Measurements from ENCODE around the gene ARPP21.
"Not testable (repeated sequence)": the region's sequence is repeated elsewhere in the genome, so short reads cannot be mapped to it uniquely, and the experiment has no call there.

DNA sequence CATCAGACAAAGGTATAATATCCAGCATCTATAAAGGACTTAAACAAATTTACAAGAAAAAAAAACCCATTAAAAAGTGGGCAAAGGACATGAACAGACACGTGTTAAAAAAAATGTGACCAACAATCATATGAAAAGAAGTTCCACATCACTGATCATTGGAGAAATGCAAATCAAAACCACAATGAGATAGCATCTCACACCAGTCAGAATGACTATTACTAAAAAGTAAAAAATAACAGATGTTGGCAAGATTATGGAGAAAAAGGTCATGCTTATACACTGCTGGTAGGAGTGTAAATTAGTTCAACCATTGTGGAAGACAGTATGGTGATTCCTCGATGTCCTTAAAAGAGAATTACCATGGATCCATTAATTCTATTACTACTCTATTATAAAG lies 19.1 kb upstream of the ARPP21 start:
- TF ChIP-seq, protein P1, sequence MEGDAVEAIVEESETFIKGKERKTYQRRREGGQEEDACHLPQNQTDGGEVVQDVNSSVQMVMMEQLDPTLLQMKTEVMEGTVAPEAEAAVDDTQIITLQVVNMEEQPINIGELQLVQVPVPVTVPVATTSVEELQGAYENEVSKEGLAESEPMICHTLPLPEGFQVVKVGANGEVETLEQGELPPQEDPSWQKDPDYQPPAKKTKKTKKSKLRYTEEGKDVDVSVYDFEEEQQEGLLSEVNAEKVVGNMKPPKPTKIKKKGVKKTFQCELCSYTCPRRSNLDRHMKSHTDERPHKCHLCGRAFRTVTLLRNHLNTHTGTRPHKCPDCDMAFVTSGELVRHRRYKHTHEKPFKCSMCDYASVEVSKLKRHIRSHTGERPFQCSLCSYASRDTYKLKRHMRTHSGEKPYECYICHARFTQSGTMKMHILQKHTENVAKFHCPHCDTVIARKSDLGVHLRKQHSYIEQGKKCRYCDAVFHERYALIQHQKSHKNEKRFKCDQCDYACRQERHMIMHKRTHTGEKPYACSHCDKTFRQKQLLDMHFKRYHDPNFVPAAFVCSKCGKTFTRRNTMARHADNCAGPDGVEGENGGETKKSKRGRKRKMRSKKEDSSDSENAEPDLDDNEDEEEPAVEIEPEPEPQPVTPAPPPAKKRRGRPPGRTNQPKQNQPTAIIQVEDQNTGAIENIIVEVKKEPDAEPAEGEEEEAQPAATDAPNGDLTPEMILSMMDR (IDR thresholded peaks at IDR 0.05), result not testable (repeated sequence)
- TF ChIP-seq EP300, POLR2A (IDR thresholded peaks at IDR 0.05): not testable (repeated sequence)
